Middle frontal gyrus (tissue), 1 donor: ENCODE measurements around the gene CAPSL.
"Not testable (repeated sequence)": the region's sequence is repeated elsewhere in the genome, so short reads cannot be mapped to it uniquely, and the experiment has no call there.

Experiments used
- DNase-seq: peaks from one replicate; pipeline ENCODE4 v3.0.0-alpha.2; 2015; ENCODE audit warnings: low spot score; ENCODE audit errors: extremely low spot score

CAPSL gene

DNA sequence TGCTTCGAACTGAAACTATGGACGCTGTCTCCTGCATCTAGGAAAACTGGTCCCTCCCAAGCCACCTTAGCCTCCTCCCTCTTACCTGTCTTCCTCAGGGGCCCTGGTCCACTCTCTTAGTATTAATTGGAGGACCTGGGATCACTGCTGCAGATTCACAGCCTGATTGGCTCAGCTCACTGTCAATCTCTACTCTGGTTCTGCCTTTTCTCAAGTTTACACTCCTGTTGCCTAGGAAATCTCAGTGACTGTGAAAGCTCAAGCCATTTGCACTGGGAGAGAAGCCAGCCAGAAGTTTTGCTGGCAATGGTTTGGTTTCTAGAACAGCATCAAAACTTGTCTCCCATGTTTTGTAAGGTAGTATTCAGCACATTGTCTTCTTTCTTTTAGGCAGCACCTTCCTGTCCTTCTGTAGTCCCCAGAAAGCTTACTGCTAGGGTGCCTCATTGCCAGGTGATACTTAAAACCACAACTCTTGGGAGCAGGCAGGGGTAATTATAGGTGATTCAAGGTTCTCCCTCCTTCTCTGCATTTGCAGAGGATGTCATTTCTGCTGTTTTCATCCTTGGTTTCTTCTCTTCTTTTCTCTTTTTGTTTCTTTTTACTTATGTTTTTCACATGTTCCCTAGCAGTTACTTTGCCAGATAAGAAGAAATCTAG is at the start of gene CAPSL:
TSS of gene CAPSL (minus strand) at position 55 of the 660 bp plus-strand sequence. CDS start 17,502 bp downstream, outside the sequence.
- DNase-seq = no peak

DNA sequence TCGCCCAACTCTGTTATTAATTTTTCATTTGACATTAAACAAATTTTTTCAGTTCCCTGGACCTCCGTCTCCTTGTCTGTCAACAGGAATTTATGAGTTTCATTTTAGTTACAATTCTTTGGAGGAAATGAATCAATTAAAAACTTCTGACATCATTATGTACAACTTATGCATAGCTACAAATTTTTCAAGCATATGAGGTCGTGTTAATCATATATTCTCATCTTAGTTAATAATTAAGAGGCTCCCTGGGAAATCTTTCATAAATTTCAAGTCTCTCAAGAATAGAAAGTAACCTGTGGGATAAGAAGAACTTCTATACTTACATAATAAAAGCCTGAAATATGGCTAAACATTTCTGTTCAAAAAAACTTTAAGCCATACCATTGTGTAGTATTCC is 49.4 kb upstream of the CAPSL start:
- no peak for DNase-seq

DNA sequence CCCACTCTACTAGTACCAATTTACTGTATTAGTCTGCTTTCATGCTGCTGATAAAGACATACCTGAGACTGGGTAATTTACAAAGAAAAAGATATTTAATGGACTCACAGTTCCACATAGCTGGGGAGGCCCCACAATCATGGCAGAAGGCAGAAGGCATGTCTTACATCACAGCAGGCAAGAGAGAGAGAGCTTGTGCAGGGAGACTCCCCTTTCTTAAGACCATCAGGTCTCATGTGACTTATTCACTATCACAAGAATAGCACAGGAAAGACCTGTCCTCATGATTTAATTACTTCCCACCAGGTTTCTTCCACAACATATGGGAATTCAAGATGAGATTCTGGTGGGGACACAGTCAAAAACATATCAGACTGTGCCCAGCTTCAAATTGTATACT is 41.3 kb upstream of the CAPSL start:
- no peak for DNase-seq

DNA sequence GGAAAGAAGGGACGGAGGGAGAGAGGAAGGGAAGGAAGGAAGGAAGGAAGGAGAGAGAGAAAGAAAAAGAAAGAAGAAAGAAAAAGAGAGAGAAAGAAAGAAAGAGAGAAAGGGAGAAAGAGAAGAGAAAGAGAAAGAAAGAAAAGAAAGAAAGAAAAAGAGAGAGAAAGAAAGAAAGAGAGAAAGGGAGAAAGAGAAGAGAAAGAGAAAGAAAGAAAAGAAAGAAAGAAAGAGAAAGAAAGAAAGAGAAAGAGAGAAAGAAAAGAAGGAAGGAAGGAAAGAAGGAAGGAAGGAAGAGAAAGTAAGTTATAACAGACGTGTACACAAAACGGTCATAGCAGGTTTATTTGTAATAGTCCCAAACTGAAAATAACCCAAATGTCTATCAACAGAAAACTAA is 38.4 kb upstream of the CAPSL start:
- not testable (repeated sequence) for DNase-seq

DNA sequence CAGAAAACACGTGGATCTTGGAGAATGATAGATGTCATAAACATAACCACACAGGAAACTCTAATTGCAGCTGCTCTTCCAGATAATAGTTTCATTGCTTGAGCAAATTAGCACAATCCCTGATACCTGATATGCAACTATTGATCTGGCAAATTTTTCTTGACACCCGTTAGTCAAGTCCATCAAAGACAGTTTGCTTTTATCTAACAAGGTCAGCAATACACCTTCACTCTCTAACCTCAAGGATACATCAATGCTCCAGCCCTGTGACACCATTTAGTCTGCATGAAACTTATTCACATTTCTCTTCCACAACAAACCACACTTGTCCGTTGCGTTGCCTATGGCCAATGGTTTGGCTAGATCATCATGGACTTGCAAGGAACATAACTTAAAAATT is 36.1 kb upstream of the CAPSL start:
- DNase-seq = no peak

DNA sequence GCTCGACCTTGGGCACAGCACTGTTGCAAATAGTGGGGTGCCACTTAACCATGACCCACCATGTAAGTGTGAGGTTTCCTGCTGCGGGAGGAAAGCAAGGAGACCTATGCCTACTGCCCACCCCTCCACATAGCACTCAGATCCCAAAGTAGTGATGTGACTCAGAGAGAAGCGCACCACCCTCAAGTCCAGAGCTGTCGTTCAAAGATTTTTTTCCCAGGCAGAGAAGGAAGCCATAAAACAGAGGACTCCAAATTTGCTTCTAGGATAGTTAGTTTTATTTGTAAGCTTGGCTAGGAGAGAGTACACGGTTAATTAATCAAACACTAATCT is 33.4 kb upstream of the CAPSL start:
- no peak for DNase-seq

DNA sequence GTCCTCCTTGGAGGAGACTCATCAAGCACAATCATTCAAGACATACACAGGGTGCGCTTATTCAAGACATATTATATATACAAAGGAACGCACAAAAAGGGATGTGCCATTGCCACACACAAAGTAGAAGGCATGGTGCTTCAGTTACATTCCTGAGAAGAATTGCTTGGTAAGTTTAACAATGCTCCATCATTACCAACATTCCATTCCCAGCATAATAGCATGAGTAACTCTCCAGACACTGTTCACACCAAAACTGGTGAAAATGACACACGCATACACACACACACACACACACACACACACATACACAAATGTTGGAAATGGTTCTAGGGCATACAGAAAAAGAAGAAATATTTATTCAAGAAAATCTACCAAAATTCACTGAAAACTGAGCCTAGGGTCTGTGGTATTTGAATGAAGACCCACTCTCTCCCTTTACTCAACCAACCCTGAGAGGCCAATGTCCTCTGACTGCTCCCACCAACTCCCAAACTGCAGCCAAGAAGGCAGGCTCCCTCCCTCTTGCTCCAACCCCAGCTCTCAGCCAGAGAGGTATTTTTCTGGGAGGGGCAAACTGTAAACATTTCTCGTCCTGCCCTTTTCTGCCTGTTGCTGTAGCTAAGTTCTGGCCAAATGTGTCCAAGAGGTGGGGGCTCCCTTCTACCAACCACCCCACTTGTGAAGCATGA is 32.9 kb upstream of the CAPSL start:
- DNase-seq = no peak

DNA sequence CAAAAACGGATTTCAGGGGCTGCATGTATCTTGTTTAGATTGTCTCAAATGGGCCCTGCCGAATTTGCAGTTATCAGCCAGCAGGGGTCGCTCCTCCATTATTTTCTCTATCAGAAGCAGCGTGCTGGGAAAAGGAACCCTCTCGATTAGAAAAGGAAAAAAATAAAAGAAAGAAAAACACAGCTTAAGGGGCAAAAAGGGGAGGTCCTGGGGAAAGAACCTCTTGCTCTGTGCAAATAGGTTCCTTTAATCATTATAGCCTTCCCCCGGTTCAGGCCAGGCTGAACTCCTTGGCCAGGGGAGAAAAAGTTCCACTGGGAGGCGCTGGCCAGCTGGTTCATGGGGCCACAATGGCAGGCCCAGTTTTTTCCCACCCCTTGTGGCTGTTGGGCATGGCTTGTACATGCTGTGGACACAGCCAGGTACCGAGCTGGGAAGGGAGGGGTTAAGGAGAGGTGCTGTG is 25.0 kb upstream of the CAPSL start:
- DNase-seq = no peak

DNA sequence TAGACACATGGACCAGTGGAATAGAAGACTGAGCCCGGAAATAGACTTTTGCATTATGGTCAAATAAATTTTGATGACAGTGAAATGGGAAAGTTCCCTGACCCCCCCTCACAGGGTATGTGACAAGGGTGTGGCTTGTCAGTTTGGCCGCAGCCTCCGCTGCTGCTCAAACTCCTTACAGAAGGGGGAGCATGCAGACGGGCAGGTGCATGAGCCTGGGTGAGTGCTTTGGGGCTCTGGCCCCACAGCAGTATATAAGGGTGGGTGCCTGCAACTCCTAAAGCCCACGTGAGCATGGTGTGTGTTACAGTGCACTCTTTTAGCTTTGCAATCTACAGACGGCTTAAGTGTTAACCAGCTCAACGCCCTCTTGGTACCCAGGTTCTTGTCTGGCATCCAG is 21.9 kb upstream of the CAPSL start:
- no peak for DNase-seq

DNA sequence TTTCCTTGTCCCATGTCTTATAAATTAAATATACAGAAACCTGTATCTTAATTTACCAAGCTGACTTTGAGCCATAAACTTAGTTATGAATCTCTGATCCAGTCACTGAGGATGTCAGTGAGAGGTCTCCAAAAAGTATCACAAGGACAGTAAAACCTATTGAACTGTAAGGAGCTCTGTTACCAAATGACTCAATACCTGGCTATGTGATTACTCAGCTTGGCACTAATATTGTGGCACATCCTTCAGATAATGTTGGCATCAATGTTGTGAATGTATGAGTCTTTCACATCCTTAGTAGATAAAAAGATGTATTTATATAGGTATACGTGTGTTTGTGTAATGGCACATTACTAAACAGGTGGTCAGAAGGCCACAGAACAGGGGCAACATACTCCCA is 18.0 kb upstream of the CAPSL start:
- DNase-seq = no peak

DNA sequence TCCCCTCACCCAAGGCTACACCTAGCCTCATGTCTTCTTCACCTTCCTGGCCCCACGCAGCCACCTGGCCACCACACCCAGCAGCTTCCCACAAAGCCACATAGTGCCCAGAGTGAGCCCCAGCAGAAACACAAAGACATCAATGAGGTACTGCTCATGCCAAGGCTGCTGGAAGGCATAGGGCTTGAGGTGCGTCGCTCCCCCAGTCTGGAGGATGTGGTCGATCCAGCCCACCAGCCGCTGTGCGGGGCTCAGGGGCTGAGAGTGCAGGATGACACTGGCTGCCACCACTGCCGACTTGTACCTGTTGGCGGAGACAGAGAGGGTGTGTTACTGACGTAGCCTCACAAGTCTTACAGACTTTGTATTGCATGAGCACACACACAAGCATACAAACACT is 15.8 kb upstream of the CAPSL start:
- DNase-seq = no peak

DNA sequence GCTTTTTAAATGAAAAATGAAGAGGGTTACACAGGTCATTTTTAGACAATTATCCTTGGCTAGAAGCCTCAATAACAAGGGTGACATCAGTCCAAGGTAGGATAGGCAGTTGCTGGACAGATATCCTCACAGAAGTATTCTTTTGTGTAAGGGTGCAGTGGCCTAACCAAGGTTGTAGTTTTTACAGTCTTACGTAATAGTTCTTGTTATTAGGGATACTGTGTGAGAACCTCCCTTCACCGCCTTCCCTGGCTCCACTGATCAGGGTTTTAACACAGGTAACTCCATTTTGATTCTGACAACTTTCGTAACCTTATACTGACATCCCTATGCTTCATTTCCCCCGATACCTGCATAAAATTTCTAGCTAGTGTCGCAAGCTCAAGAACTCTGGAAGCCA is 8.7 kb upstream of the CAPSL start:
- DNase-seq = no peak

DNA sequence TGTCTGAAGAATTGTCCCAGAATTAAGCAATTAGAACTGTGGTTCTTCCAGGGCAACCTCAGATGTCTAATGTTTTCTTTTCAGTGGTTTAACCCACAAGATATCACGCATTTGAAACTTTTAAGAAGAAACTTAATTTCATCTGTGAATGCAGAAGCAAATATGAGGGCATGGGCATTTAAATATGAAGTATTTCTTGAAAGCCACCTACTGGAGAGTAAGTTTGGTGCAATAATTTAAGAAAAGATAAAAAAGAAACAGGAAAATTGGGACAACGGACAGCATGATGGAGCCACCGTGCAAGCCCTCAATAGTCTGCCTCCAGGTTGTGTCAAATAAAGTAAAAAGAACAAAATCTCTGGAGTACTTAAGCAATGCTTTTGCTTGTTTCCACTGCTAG is 1.2 kb upstream of the CAPSL start:
- no peak for DNase-seq

DNA sequence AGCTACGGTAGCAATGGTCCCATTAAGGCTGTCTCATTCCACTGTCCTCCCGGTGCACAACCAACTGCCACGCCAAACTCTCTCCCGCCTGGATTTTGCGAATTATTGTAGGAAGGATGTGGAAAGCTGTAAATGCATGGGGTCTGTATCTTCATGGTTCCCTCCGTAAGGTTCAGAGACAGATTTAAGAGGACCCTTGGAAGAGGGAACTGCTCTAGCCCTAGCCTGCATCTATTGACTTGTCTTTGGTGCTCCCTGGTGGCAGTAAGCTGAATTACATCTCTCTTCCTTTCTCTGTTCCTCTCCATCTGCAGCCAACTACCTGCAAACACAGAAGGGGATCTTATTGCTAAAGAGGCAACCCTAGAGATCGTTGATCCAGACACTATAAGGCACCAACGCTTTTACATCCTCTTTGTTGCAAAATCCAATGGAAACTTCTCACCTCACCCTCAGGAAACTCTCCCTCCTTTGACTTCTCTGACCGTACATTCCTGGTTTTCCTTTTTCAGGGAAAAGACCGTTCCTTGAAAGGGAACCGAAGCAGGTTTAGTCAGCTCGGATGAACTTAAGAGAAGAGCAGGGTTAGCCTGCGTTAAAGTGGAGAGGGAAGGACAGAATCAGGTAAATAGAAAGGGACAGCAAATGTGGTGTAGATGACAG is 11.9 kb downstream of the CAPSL start:
- peak; percentile 36 for DNase-seq

DNA sequence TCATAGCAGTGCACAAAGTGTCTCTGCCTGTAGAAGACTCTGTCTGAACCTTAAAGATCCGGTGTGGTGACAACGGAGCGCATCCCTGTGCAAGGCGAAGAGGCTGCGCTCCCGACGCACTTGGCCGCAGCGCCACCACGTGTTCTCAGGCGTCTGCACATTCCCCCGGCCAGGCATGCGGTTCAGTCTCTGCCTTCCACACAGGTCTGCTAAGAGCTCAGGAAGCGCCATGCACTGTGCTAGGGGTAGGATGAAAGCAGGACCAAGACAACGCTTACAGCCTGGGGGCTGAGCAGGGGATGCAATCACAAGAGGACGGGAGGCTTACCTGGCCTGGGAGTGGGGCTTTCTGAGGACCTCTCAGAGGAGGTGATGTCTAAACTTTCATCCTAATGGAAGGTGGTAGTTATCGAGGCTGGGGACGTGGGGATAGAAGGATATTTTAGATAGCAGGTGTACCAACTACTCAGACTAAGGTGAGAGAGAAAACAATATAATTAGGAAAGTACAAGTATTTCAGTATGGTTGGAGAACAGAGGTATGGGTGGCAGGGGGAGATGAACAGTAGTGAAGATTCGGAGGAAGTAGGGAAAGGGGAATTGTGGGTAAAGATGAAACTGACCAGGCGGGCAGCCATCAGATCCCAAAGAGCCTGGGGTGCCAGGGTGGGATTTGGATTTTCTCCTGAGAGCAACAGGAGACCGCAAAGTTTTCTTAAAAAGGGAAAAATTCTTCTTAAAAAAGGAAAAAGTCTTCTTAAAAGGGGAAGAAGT is 13.3 kb downstream of the CAPSL start:
- peak; percentile 58 for DNase-seq

DNA sequence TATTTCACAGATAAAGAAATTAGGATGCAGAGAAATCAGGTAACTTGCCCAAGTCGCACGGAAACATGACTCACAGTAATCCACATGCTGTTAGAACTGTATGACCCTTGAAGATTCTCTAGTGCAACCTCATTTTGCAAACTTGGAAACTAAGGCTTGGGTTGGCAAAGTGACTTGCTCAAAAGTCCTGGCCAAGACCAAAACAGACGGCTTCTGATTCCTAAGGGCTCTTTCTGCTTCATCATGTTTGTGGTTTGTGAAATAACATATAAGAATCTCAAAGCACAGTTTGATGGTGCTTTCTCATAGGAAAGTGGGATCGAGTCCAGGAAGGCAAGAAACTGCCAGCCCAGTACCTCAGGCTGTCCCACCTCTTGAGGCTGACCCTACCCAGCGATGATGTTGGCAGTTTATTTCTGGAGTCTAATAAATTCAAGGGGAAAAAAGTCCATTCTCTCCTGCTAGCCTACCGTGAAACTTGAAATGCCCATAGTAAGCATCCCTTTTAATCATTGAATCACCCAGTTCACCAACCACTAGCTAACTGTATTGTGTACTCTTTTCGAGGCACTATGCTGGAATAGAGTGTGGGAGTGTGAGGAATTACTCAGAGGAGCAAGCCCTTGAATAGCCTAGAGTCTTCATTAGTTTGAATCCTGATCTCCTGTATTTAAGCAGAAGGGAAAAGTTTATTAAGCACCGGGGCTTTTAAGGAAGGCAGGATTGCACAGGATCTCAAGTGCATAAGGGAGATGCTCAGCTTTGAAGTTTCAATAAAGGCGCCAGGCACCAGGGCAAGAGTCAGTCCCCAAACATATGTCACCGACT is 14.1 kb downstream of the CAPSL start:
- no peak for DNase-seq

DNA sequence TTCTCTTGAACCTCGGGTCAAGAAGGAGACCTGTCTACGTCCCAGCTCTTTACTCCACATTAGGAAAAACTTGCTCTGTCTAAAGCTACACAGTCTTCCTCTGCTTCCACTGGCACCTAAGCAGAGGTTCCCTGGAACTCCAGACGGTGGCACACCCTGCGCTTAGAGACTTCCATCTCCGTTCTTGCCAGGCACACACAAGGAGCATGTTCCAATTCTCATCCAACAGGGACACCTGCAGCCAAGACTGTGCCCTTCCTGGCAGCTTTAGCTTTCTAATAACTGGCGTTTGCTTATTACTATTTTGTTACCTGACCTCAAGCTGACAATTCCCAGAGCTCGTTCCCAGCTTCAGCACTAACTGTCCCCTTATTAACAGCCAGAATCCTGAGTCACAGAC is 16.0 kb downstream of the CAPSL start:
- DNase-seq = no peak

DNA sequence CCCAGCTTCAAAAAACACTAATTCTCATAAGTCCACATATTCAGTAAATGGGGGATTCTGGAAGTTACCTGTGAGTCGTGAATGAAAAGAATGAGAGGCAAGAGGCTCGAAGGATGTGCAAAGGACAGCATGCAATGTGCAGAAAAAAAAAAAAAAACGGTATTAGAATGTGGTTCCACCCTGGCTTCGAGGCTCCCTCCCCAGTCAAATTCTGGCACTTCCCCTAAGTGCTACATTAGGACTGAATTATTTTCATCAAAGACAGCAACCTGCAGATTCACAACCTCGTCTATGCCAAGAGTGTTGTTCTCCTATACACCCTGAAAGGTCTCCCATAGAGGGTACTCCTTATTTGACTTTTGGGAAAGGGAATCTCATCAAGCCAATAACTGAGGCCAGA is 16.5 kb downstream of the CAPSL start:
- DNase-seq = no peak

DNA sequence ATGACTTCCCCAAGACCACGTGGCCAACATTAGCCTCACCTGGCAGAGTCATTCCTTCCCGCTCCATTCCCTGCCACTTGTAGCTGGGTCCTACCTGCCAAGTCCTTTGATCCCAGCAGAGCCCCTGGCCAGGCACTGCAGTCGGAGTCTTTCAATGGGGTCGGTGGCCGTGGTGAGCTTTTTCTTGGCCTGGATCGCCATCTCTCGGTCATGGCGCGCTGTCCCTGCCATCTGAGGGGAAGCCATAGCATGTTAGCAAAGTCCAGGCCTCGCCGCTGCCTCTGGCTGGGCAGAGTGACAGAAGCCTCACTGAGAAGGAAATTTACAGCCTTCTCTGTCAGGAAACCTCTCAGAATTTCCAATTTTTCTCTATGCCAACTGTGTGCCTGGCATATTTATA is 17.5 kb downstream of the CAPSL start:
- peak; percentile 25 for DNase-seq

DNA sequence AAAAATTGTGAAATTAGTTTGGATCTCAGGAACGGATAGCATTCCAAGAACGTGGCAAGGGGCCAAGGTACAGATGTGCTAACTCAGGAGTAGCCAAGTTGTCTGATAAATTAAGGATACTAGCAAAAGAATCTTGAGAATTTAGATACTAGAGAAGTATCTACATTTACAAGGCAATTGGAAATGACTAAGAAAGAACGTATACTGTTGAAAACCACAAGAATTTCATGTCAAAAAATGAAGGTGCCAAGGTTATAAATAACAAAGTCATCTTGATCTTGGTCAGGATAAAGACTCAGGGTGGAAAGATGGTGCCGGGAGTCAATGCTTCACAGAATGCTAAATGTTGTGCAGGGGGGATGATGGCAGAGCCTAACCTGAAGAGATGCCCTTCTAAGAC is 19.2 kb downstream of the CAPSL start:
- no peak for DNase-seq

DNA sequence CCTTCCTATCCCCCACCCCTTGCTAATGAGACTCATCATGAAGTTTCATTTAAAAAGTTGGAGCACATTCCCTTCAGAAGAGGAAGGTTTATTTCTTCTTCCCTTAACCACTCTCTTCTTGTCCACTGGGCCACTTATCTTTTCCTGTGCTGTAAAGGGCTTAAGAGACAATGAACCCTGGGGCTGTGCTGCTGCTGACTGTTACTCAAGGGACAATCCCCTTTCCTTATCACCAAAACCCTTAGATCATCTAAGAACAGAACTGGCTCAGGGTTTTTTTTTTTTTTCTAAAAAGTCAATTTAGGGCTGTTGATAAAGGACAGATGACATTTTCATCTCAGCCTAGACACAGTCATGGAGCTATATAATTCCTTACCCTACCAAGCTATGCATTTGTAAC is 29.6 kb downstream of the CAPSL start:
- DNase-seq = no peak
